CD4-positive, alpha-beta T cell treated with Interleukin-6 at 100 ng/mL for 8 hours (primary cell): Measurements from ENCODE around the gene IFI30.
"Not testable (repeated sequence)": the region's sequence is repeated elsewhere in the genome, so short reads cannot be mapped to it uniquely, and the experiment has no call there.

Experiments
- DNase-seq: peaks from one replicate; pipeline ENCODE4 v3.0.0-alpha.2; 2020; ENCODE audit warnings: mixed read lengths, low spot score

The IFI30 gene

GRCh38 chr19:18152817-18153555 is 20.6 kb upstream of the IFI30 start, which contains the start of gene PIK3R2:
PIK3R2 (plus strand) TSS chr19:18153163; CDS start chr19:18155880, 2,717 bp downstream.
- peak; percentile 99 for DNase-seq

GRCh38 chr19:18153556-18154134 is 20.0 kb upstream of the IFI30 start:
- DNase-seq = no peak

- DNase-seq = no peak
Observed at GRCh38 chr19:18155095-18156087, 18.2 kb upstream of the IFI30 start.

GRCh38 chr19:18156268-18156667 is 17.3 kb upstream of the IFI30 start:
- no peak for DNase-seq

- DNase-seq = no peak
Observed at GRCh38 chr19:18156841-18157464, 16.7 kb upstream of the IFI30 start.

GRCh38 chr19:18157465-18158063 is 16.0 kb upstream of the IFI30 start:
- DNase-seq = no peak

GRCh38 chr19:18158467-18158866 is 15.1 kb upstream of the IFI30 start:
- DNase-seq = no peak

- DNase-seq = not testable (repeated sequence)
Observed at GRCh38 chr19:18159059-18159616, 14.5 kb upstream of the IFI30 start.

GRCh38 chr19:18159810-18160209 is 13.8 kb upstream of the IFI30 start:
- no peak for DNase-seq

GRCh38 chr19:18160493-18160970 is 13.1 kb upstream of the IFI30 start:
- DNase-seq = no peak

- DNase-seq = peak; percentile 77
Observed at GRCh38 chr19:18160971-18161635, 12.5 kb upstream of the IFI30 start.

GRCh38 chr19:18161636-18162002 is 12.0 kb upstream of the IFI30 start:
- no peak for DNase-seq

- DNase-seq = no peak
Observed at GRCh38 chr19:18164072-18164471, 9.5 kb upstream of the IFI30 start.

GRCh38 chr19:18165794-18166544 is 7.6 kb upstream of the IFI30 start:
- DNase-seq = no peak

- DNase-seq = no peak
Observed at GRCh38 chr19:18167011-18167410, 6.6 kb upstream of the IFI30 start.

GRCh38 chr19:18167975-18168645 is 5.5 kb upstream of the IFI30 start:
- peak; percentile 64 for DNase-seq

GRCh38 chr19:18168673-18169381 is 4.8 kb upstream of the IFI30 start:
- DNase-seq = no peak

- no peak for DNase-seq
Observed at GRCh38 chr19:18170714-18171255, 2.8 kb upstream of the IFI30 start.
